Mucosa of rectum (tissue), 2 donors: ENCODE measurements around the gene PDXK.

Experiments
- H3K27ac ChIP-seq, 2 donors: one replicate each; pipeline ENCODE4 v1.7.0; 2013; ENCODE audit warnings: inconsistent platforms in 2 of 2, low read depth in 2 of 2, low read length in 2 of 2
- H3K27me3 ChIP-seq, 2 donors: one replicate each; pipeline ENCODE4 v1.7.0; 2013; ENCODE audit warnings: low read length in 2 of 2; ENCODE audit not compliant: control insufficient read depth in 2 of 2, insufficient read depth in 2 of 2
- H3K36me3 ChIP-seq, 2 donors: one replicate each; pipeline ENCODE4 v1.7.0; 2013; ENCODE audit warnings: low read length in 2 of 2; ENCODE audit not compliant: control insufficient read depth in 2 of 2, insufficient read depth in 2 of 2
- H3K4me1 ChIP-seq, 2 donors: one replicate each; pipeline ENCODE4 v1.7.0; 2013; ENCODE audit warnings: low read length in 2 of 2, mild to moderate bottlenecking in 1 of 2; ENCODE audit not compliant: control insufficient read depth in 2 of 2, insufficient read depth in 2 of 2
- H3K4me3 ChIP-seq, 2 donors: one replicate each; pipeline ENCODE4 v1.7.0; 2013; ENCODE audit warnings: low read length in 2 of 2
- H3K9ac ChIP-seq, 2 donors: one replicate each; pipeline ENCODE4 v1.7.0; 2013; ENCODE audit warnings: low read length in 2 of 2, low read depth in 1 of 2, mild to moderate bottlenecking in 1 of 2
- H3K9me3 ChIP-seq, 2 donors: one replicate each; pipeline ENCODE4 v1.7.0; 2013; ENCODE audit warnings: low read length in 2 of 2; ENCODE audit not compliant: control insufficient read depth in 2 of 2
- donor health status: healthy.
- donor health status: Normal muscosa, but diverticular disease.

The PDXK gene

DNA sequence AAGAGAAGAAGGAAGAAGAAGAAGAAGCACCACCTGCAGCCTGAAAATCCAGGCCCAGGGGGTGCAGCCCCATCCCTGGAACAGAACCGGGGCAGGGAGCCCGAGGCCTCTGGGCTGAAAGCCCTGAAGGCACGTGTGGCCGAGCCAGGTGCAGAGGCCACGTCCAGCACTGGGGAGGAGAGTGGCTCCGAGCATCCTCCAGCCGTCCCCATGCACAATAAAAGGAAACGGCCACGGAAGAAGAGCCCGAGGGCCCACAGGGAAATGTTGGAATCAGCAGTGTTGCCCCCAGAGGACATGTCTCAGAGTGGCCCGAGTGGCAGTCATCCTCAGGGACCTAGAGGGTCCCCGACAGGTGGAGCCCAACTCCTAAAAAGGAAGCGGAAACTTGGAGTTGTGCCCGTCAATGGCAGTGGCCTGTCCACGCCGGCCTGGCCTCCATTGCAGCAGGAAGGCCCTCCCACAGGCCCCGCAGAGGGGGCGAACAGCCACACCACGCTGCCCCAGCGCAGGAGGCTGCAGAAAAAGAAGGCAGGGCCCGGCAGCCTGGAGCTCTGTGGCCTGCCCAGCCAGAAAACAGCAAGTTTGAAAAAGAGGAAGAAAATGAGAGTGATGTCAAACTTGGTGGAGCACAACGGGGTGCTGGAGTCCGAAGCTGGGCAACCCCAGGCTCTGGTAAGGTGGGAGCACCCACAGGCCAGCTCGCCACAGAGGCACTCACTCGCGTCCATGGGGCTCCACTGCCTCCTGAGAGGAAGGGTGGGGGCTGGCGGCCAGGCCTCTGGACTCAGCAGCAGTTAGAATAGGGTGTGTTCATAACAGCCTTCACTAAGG is 31.1 kb upstream of the PDXK start:
- no peaks in the 10 kb centered on the region for H3K27me3 ChIP-seq
- no peak overlapping the region for H3K27ac ChIP-seq
- no peak overlapping the region for H3K4me3 ChIP-seq
- peaks cover 48 to 69% of the 10 kb centered on the region in 2 donors for H3K36me3 ChIP-seq
- no peaks in the 10 kb centered on the region for H3K9me3 ChIP-seq
- H3K4me1 ChIP-seq, result no peaks in the 10 kb centered on the region
- H3K9ac ChIP-seq, result no peak overlapping the region

DNA sequence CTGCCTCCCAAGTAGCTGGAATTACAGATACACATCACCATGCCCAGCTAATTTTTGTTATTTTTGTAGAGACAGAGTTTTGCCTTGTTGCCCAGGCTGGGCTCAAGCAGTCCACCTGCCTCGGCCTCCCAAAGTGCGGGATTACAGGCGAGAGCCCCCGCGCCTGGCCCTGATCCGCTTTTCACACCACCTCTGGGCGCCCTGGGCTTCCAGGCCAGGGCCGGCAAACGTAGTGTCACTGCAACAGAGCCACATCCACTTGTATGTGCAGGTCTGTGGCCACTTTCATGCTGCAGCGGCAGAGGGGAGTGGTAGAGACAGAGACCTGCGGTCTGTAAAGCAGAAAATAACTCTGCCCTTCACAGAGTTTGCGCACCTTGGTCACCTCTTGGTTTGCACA is 30.0 kb upstream of the PDXK start:
- H3K27me3 ChIP-seq, result no peaks in the 10 kb centered on the region
- no peaks in the 10 kb centered on the region for H3K4me1 ChIP-seq
- H3K36me3 ChIP-seq, result peaks cover 51 to 73% of the 10 kb centered on the region in 2 donors
- H3K4me3 ChIP-seq, result no peak overlapping the region
- no peak overlapping the region for H3K9ac ChIP-seq
- H3K27ac ChIP-seq, result no peak overlapping the region
- H3K9me3 ChIP-seq, result no peaks in the 10 kb centered on the region

DNA sequence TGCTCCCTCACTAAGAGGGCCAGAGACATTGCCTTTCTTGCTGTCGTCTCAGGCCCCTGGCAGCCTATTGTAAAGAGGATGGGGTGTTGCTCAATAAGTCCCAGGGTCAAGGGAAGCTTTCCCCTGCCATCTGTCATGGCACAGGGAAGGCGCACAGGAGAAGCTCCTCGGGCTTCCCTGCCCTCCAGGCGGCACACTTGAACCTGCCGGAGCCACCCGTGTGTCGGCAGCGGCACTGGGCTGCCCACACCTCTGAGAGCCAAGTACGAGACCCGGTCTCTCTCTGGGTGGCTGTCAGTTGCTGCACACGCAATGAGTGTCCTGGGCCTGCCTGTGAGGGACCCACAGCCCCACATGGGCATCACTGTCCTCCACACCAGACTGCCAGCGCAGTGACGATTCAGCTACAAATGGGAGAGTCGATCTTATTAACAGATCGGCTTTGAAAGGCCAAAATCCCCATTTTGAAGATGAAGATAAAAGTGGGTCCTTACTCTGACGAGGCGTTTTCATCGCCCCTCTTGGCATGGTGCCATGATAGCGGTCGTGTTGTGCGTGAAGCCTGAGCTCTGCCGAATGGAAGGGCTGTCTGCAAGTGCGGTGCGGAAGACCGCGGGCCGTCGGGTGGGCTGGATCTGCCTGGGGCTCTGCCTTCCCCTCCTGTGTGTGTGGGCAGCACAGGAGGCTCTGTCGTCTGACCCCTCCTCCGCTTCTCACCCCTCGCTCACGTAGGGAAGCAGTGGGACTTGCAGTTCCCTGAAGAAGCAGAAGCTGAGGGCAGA is 29.2 kb upstream of the PDXK start:
- Histone ChIP-seq H3K27me3 (no peaks in the 10 kb centered on the region), H3K9me3 (no peaks in the 10 kb centered on the region), H3K36me3 (peaks cover 53 to 74% of the 10 kb centered on the region in 2 donors), H3K4me3 (no peak overlapping the region), H3K27ac (no peak overlapping the region), H3K4me1 (no peaks in the 10 kb centered on the region), H3K9ac (no peak overlapping the region)

DNA sequence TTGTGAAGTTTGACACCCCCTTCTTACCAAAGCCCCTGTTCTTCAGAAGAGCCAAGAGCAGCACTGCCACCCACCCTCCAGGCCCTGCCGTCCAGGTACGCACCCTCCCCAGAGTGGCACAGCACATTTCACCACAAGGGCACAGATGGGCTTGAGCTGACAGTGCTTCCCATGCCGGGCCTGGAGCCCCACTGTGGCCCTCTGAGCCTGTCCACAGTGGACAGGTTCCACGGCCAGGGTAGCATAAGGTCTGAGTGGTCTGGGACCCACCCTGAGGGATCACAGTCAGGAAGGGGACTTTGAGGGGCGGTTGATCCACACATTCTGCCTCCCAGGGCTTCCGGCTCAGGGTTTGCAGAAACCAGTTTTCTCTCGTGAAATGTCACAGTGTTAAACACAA is 28.6 kb upstream of the PDXK start:
- Histone ChIP-seq H3K9me3 (no peaks in the 10 kb centered on the region), H3K36me3 (peaks cover 49 to 70% of the 10 kb centered on the region in 2 donors), H3K27me3 (no peaks in the 10 kb centered on the region), H3K4me1 (no peaks in the 10 kb centered on the region), H3K27ac (no peak overlapping the region), H3K4me3 (no peak overlapping the region), H3K9ac (no peak overlapping the region)

DNA sequence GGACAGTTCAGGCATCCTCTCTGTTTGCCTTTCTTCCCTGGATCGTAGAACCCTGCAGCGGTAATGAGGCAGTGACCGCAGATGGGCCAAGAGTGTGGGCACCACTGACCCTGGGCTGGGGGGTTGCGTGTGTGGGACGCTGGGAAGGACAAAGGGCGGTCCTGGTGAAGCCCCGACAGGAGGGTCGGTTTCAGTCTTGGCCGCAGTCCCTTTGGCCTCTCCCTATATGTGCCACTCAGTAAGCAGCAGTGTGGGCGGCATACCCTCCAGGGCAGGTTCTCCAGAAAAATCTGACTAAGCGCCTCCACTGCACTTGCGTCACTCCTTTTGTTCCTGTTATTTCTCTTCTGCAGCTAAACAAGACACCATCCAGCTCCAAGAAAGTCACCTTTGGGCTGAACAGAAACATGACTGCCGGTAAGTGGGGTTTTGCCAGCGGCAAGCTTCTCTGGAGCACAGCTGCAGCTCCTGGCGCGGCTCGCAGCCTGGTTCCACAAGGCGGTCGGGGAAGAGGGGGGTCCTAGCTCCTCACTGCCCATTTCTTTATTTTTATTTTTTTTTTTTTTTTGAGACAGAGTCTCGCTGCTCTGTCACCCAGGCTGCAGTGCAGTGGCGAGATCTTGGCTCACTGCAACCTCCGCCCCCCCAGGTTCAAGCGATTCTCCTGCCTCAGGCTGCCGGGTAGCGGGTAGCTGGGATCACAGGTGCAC is 27.7 kb upstream of the PDXK start:
- Histone ChIP-seq H3K27ac (no peak overlapping the region), H3K4me1 (no peaks in the 10 kb centered on the region), H3K4me3 (no peak overlapping the region), H3K9ac (no peak overlapping the region), H3K27me3 (no peaks in the 10 kb centered on the region), H3K9me3 (no peaks in the 10 kb centered on the region), H3K36me3 (peaks cover 44 to 63% of the 10 kb centered on the region in 2 donors)

DNA sequence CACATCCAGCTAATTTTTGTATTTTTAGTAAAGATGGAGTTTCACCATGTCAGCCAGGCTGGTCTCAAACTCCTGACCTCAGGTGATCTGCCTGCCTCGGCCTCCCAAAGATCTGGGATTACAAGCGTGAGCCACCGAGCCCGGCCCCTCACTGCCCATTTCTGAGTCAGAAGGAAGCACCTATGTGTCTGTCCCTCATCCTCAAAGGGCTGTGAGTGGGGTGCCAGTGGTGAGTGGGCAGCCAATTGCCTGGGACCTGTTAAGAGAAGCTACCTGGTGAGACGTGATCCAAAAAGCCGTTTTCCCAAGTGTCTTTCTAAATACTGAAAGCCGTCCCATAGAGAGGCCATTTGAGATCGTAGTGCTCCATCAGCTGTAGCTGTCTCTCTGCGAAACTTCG is 27.1 kb upstream of the PDXK start:
- Histone ChIP-seq H3K36me3 (peaks cover 38 to 58% of the 10 kb centered on the region in 2 donors), H3K27ac (no peak overlapping the region), H3K9ac (no peak overlapping the region), H3K4me1 (no peaks in the 10 kb centered on the region), H3K9me3 (no peaks in the 10 kb centered on the region), H3K27me3 (no peaks in the 10 kb centered on the region), H3K4me3 (no peak overlapping the region)

DNA sequence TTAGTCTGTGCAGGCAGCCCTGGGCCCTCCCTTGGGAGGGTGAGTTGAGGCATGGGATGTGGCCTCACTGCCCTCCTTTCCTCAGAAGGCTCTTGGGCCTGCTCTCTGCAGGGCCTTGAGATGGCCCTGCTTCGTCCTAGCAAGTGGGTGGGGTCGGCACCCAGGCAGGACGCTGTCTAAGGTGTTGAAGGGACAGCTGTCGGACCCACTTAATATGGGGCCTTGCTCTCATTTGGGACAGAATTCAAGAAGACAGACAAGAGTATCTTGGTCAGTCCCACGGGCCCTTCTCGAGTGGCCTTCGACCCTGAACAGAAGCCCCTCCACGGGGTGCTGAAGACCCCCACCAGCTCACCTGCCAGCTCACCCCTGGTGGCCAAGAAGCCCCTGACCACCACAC is 26.0 kb upstream of the PDXK start:
- peaks cover 31 to 47% of the 10 kb centered on the region in 2 donors for H3K36me3 ChIP-seq
- no peaks in the 10 kb centered on the region for H3K27me3 ChIP-seq
- no peaks in the 10 kb centered on the region for H3K9me3 ChIP-seq
- H3K9ac ChIP-seq, result no peak overlapping the region
- H3K27ac ChIP-seq, result no peak overlapping the region
- H3K4me1 ChIP-seq, result no peaks in the 10 kb centered on the region
- H3K4me3 ChIP-seq, result no peak overlapping the region

DNA sequence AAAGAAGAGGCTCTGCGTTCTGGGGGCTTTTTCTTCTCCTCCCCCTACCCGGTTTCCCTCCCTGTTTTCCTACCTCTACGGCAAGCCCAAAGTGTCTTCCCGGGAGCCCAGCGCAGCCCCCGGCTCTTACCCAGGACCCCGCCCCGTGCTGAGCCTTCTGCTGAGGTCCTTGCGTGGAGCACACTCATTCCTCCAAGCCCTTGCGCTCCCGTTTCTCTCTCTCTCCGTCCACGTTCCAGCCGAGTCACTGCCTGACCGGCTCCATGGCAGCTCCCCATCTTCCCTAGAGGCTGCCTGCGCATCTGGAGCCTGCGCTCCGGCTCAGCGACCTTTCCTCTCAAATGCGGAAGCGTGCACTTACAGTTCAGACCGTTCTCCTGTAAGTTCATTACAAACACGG is 24.9 kb upstream of the PDXK start:
- H3K27me3 ChIP-seq, result no peaks in the 10 kb centered on the region
- H3K27ac ChIP-seq, result no peak overlapping the region
- H3K9me3 ChIP-seq, result no peaks in the 10 kb centered on the region
- H3K4me3 ChIP-seq, result no peak overlapping the region
- peaks cover 31 to 38% of the 10 kb centered on the region in 2 donors for H3K36me3 ChIP-seq
- H3K9ac ChIP-seq, result no peak overlapping the region
- no peaks in the 10 kb centered on the region for H3K4me1 ChIP-seq

DNA sequence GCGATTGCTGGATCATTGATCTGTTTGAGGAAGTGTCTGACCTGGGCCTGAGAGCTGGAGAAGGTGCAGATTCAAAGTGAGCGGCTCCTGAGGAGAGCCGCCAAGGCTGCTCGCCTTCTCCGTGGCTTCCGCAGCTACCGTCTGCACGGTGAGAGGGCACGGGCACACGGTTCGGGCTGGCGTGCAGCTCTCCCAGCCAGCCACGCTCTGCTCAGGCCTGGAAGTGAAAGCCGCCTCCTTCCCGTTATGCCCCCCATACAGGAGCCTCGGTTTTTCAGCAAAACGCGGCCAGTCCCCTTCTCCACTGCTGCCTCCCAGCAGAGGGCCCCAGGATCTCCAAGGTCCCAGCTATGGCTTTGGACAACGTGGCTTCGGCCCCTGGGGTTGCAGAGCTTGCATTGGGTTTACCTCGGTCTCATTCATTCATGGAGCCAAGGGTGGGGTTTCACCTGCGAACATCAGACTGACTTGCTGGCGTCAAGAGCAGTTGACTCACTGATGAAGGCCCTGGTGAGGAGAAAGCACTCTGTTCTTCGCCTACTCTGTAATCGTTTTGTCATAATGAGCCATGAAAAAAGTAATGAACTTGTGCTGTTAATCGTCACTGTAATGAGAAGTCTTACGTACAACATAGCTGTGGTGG is 24.4 kb upstream of the PDXK start:
- Histone ChIP-seq H3K4me3 (no peak overlapping the region), H3K36me3 (peaks cover 29 to 32% of the 10 kb centered on the region in 2 donors), H3K27ac (no peak overlapping the region), H3K9me3 (no peaks in the 10 kb centered on the region), H3K27me3 (no peaks in the 10 kb centered on the region), H3K9ac (no peak overlapping the region), H3K4me1 (no peaks in the 10 kb centered on the region)
